Skin epidermis (tissue), 12 donors: ENCODE data around the gene PTPRJ.
A peak's percentile ranks its signal among the peaks of the same experiment; 100 is the strongest.

Source experiments
- H3K27ac ChIP-seq, 21 experiments: fragments of 200-600 bp; sonication (generic) in 11 of 21; one replicate each; pipeline ENCODE4 v1.5.0; 2020; ENCODE audit warnings: mild to moderate bottlenecking in 3 of 21, inconsistent platforms in 2 of 21, moderate library complexity in 2 of 21
- H3K4me3 ChIP-seq, 7 experiments: fragments of 200-600 bp; sonication (generic) in 2 of 7; one replicate each; pipeline ENCODE4 v1.5.0; 2020; ENCODE audit warnings: inconsistent platforms in 2 of 7, mild to moderate bottlenecking in 2 of 7, moderate library complexity in 1 of 7

The PTPRJ gene

DNA sequence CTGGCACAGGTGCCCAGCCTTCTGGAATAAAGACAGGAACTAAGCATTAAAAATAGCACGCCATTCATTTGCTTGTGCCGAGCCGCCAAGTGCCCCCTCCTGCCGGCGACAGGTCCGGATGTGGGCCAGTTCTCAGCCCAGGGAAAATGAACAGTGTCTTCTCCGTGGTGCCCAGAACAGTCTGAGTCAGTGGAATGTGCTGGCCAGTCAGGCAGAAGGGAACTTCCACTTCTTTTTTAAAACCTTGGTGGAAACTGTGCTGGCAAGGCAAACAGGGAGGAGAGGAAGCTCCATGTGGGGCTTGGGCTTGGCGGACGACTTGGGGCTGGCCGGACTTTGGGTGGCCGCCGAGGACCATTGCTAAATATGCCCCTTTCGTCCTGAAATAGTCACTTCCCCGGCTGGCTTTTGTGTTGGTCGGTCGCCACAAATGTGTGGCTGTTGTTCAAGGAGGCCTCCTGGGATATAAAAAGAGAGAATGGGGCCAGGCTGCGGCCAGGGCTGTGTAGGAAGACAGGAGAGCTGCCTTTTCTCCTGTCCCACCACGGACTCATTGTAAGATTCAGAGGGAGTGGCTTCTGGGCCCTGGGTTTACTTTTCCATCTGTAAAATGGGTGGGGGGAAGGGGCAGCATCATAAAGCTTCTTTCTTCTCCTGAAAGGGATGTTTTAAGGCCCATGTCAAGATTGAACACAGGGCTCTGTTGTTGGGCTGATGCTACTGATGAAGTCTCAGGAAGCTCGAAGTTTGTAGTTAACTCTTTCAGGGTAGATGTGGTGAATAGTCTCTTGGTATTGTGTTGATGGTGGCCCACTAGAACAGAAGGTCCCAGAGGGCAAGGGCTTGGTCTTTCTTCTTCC lies 101.0 kb downstream of the PTPRJ start:
- Histone ChIP-seq H3K4me3 (no peak overlapping the region), H3K27ac (peak overlapping the region in 10 of 21 experiments; percentile 3 to 71 (median 22))

DNA sequence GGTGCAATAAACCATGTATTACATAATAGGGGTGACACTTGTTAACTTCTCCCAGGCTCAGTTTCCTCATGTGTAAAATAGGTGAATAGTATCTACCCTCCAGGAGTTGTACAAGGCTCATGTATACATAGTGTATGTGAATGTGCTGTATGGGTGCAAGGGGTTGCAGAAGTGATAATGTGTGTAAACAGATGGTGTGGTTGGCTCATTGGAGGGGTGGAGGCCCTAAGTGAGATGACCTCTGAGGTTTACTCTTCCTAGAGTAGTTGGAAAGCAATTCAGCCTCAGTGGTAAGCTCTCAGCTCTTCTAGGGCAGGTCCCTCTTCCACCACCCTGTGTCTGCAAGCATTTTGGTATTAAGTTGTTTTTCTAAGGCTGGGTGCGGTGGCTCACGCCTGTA lies 102.4 kb downstream of the PTPRJ start:
- Histone ChIP-seq H3K27ac (no peak overlapping the region), H3K4me3 (no peak overlapping the region)

DNA sequence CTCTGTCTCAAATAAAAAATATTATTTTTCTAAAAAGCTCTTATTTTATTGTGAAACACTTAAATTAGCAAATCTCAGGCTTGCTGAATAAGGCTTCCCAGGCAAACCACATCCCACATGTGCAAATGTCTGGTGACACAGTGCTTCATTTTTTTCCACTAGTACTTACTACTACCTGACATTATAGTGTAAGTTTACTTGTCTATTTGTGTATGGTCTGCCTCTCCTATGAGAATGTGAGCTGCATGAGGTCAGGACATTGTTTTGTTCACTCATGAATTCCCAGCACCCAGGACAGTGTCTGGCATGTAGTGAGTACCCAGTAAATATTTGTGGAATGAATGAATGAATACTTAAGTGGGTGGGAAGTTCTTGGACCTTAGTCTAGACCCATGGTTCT lies 103.1 kb downstream of the PTPRJ start:
- no peak overlapping the region for H3K4me3 ChIP-seq
- H3K27ac ChIP-seq = no peak overlapping the region

DNA sequence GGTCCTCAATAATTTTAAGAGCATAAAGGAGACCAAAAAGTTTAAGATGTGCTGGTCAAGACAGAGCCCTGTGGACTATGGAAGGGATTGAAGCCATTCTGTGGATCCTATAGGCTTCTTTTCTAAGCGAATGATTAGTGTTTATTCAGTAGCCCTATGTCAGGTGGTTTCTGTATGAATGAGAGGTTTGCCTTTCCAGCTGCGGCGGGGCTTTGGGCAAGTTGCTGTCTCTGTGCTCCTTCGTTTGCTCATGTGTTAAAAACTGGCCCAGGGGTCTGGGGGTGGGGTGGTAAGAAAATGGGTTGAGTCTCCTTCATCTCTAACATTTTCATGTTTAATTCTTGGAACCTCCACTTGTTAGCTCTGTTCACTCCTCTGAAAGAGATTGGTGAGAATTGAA lies 105.3 kb downstream of the PTPRJ start:
- no peak overlapping the region for H3K4me3 ChIP-seq

GRCh38 chr11:48087422-48087821 lies 107.1 kb downstream of the PTPRJ start:
- Histone ChIP-seq H3K4me3 (no peak overlapping the region), H3K27ac (no peak overlapping the region)

More for the DNA sequence above, 105.3 kb downstream of the PTPRJ start:
- no peak overlapping the region for H3K27ac ChIP-seq

DNA sequence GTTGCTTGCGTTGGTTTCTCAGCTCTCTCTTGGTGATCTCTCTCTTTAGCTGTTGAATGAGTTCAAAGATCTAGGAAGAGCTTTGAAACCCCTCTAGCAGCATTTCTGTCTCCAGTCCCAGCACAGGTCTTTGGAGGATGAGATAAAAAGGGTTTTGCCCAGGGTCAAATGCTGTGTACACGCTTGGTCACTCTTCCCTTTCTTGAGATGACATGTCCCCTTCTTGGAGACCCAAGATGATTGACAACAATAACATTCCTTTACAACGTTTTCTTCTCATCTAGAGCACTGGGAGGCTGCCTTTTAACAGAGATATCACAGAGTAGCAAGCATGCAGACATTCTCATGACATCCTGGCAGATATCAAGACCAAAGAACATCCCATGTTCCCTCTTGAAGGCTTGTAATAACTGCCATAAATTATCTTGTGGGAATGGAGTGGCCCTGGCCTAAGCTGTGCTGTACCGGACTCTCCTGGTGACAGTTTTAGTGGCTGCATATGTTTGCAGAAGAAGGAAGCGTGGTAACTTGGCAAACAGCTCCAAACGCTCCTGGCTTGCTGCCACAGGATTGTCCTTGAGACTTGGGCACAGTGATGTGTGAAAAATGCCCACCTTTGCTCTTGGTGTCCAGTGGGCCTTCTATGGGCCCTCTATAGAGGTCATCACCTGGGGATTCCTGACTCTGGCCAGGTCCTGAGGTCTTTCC lies 107.8 kb downstream of the PTPRJ start:
- H3K27ac ChIP-seq = peak overlapping the region in 1 of 21 experiments; percentile 3

GRCh38 chr11:48088682-48089050 lies 108.3 kb downstream of the PTPRJ start:
- H3K4me3 ChIP-seq = no peak overlapping the region
- H3K27ac ChIP-seq = peak overlapping the region in 1 of 21 experiments; percentile 20

More for the DNA sequence above, 107.8 kb downstream of the PTPRJ start:
- no peak overlapping the region for H3K4me3 ChIP-seq

GRCh38 chr11:48090174-48090573 lies 109.8 kb downstream of the PTPRJ start:
- H3K4me3 ChIP-seq = no peak overlapping the region
- peak overlapping the region in 1 of 21 experiments; percentile 21 for H3K27ac ChIP-seq

GRCh38 chr11:48091426-48092102 lies 111.2 kb downstream of the PTPRJ start:
- Histone ChIP-seq H3K4me3 (no peak overlapping the region), H3K27ac (no peak overlapping the region)

- no peak overlapping the region for H3K27ac ChIP-seq
- no peak overlapping the region for H3K4me3 ChIP-seq
Observed at GRCh38 chr11:48093323-48093722, 113.0 kb downstream of the PTPRJ start.

DNA sequence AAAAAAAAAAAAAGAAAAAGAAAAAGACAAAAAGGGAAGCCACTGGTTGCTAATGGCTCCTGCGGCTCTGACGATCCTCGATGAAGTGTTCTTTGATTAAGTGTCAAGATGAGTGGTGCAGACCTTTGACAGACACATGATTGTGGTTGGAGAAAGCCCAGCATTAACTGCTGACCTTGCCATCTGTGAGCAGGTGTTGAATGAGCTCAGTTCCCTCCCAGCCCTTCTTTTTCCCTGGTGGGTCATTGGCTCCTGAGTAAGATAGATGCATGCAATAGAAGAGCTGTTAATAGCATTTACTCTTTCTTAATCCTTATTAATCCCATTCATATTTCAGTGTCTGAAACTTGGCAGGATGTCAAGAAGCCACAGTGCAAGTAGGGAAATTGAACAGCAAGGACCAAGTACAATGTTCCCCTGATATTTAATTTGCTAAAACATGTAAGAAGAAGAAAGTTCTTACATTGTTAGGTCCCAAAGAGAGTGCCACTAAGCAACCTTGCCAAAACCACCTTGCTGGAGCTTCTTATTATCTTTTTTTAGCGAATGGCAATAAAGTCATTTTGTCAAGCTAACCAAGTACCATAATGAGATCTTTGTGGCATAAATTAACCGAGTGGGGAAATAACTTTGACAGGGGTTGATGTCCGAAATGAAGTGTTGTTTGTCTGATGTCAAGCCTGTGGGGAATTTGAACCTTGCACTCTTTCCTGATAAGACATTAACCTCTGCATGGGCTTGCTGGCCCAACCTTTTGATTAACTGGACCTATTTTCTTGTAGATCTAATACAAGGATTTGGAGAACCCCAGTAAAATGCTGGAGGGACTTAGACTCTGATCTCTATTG lies 113.7 kb downstream of the PTPRJ start:
- Histone ChIP-seq H3K4me3 (no peak overlapping the region), H3K27ac (peak overlapping the region in 1 of 21 experiments; percentile 55)

DNA sequence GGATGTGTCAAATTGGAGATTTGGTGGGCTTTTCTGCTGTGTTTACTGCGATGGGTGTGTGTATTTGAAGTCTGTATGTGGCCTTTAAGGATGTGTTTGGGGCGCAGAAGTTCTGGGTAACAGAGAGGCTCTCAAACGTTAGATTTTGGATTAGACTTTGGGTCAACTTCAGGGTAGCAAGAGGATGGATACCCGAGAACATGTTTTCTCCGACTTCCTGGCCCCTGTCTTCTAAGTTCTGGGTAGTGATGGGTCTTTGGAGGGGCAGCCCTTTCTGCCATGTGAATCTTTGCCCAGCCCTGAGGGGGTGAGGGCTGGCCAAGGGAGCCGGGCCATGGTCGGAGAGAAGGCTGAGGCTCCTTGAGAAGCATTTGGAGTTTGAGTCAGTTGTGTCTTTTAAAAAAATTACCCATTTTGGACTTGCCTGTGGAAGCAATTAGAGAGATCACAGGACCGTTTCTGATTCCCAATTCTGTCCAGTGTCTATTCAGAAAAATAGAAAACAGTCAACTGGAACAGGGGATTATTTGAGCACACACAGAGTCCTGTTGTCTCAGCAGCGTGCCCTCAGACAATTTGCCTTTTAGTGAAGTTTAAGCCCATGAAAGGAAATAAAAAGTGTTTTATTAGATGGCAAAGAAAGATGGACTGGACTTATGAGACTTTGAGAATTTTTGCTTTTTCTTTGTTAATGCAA lies 114.4 kb downstream of the PTPRJ start:
- no peak overlapping the region for H3K4me3 ChIP-seq
- H3K27ac ChIP-seq = peak overlapping the region in 1 of 21 experiments; percentile 55

DNA sequence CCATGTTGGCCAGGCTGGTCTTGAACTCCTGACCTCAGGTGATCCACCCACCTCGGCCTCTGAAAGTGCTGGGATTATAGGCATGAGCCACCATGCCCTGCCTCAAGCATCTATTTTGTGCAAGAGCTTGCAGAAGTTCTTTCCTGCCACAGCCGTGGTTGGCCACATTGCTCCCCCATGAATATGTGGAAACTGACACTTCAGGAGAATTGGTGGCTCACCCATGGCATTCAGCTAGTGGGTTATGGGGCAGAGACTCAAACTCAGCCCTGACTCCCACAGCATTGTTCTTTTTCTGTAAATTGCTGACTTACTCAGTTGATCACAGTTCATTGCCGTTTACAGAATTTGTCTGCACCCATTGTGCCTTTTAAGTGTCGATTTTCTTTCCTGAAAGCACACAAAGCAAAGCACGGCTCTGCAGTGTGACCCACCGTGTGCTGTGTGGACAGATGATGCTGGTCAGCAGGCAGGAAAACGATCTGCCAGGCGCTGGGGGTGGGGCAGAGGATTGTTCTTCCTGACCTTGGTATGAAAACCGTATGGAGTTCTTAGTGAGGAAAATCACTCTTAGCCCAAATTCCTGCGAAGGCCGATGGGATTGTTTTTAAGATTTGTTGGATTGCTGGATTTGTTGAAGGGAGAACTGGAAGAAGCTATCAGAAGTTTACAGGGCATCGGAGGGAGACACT lies 115.6 kb downstream of the PTPRJ start:
- Histone ChIP-seq H3K4me3 (no peak overlapping the region), H3K27ac (peak overlapping the region in 2 of 21 experiments; percentile 13 to 71)

- Histone ChIP-seq H3K27ac (peak overlapping the region in 1 of 21 experiments; percentile 71), H3K4me3 (no peak overlapping the region)
Observed at GRCh38 chr11:48096588-48097525, 116.5 kb downstream of the PTPRJ start.

GRCh38 chr11:48098024-48098423 lies 117.7 kb downstream of the PTPRJ start:
- Histone ChIP-seq H3K27ac (peak overlapping the region in 1 of 21 experiments; percentile 45), H3K4me3 (no peak overlapping the region)

GRCh38 chr11:48099916-48100446 lies 119.6 kb downstream of the PTPRJ start:
- Histone ChIP-seq H3K4me3 (no peak overlapping the region), H3K27ac (peak overlapping the region in 1 of 21 experiments; percentile 4)
